ENCODE measurements around the gene SPHK1. TPM values are rescaled to one million over a fixed set of nuclear protein-coding genes. Genes with fewer than 3 reads are reported as not detected.

Gene SPHK1
- total RNA-seq, 2 donors from 2014 or later: 11.6 to 13.9 TPM

GRCh38 chr17:76397687-76398522 lies 13.5 kb downstream of the SPHK1 start:
- Mint-ChIP-seq H3K27me3 (ENCODE audit: low read depth) (no peaks in the 10 kb centered on the region), H3K9me3 (no peaks in the 10 kb centered on the region), H3K4me3 (no peak overlapping the region), H3K27ac (no peak overlapping the region), H3K4me1 (ENCODE audit: low read depth) (no peaks in the 10 kb centered on the region), H3K36me3 (ENCODE audit: insufficient read depth in 2 of 2) (peaks cover 0 to 6% of the 10 kb centered on the region in 2 donors)
- DNase-seq (peak; percentile 85 to 88), ATAC-seq (replicated peaks in 1 of 2) (peak; percentile 78 to 83)

- ATAC-seq (replicated peaks in 1 of 2): peak in 1 of 2 donors; percentile 33
- Mint-ChIP-seq H3K27me3 (ENCODE audit: low read depth) (no peaks in the 10 kb centered on the region), H3K9me3 (no peaks in the 10 kb centered on the region), H3K4me1 (ENCODE audit: low read depth) (no peaks in the 10 kb centered on the region), H3K27ac (no peak overlapping the region), H3K4me3 (no peak overlapping the region), H3K36me3 (ENCODE audit: insufficient read depth in 2 of 2) (peaks cover 0 to 8% of the 10 kb centered on the region in 2 donors)
- no peak for DNase-seq
Measured at GRCh38 chr17:76398523-76399174, 14.2 kb downstream of the SPHK1 start.

GRCh38 chr17:76399175-76400172 lies 15.1 kb downstream of the SPHK1 start:
- H3K4me1 Mint-ChIP-seq (ENCODE audit: low read depth): no peaks in the 10 kb centered on the region
- H3K27me3 Mint-ChIP-seq (ENCODE audit: low read depth): no peaks in the 10 kb centered on the region
- DNase-seq (no peak), ATAC-seq (replicated peaks in 1 of 2) (no peak)
- H3K9me3 Mint-ChIP-seq: no peaks in the 10 kb centered on the region
- peaks cover 2 to 11% of the 10 kb centered on the region in 2 donors for H3K36me3 Mint-ChIP-seq (ENCODE audit: insufficient read depth in 2 of 2)
- no peak overlapping the region for H3K27ac Mint-ChIP-seq
- H3K4me3 Mint-ChIP-seq: no peak overlapping the region

- H3K4me1 Mint-ChIP-seq (ENCODE audit: low read depth): no peaks in the 10 kb centered on the region
- no peak overlapping the region for H3K27ac Mint-ChIP-seq
Measured at GRCh38 chr17:76402711-76403110, 18.3 kb downstream of the SPHK1 start.

GRCh38 chr17:76404256-76404655 lies 19.8 kb downstream of the SPHK1 start:
- ATAC-seq (replicated peaks in 1 of 2) (no peak), DNase-seq (no peak)
- H3K4me1 Mint-ChIP-seq (ENCODE audit: low read depth): peaks cover 13% of the 10 kb centered on the region
- peaks cover 2 to 11% of the 10 kb centered on the region in 2 donors for H3K36me3 Mint-ChIP-seq (ENCODE audit: insufficient read depth in 2 of 2)
- no peaks in the 10 kb centered on the region for H3K27me3 Mint-ChIP-seq (ENCODE audit: low read depth)
- H3K27ac Mint-ChIP-seq: no peak overlapping the region
- no peak overlapping the region for H3K4me3 Mint-ChIP-seq
- no peaks in the 10 kb centered on the region for H3K9me3 Mint-ChIP-seq

More at GRCh38 chr17:76402711-76403110, 18.3 kb downstream of the SPHK1 start:
- Mint-ChIP-seq H3K27me3 (ENCODE audit: low read depth) (no peaks in the 10 kb centered on the region), H3K4me3 (no peak overlapping the region), H3K36me3 (ENCODE audit: insufficient read depth in 2 of 2) (peaks cover 2 to 11% of the 10 kb centered on the region in 2 donors), H3K9me3 (no peaks in the 10 kb centered on the region)
- ATAC-seq (replicated peaks in 1 of 2) (no peak), DNase-seq (no peak)

GRCh38 chr17:76404976-76405563 lies 20.7 kb downstream of the SPHK1 start:
- no peak overlapping the region for H3K4me3 Mint-ChIP-seq
- H3K4me1 Mint-ChIP-seq (ENCODE audit: low read depth): peaks cover 13% of the 10 kb centered on the region
- H3K36me3 Mint-ChIP-seq (ENCODE audit: insufficient read depth in 2 of 2): peaks cover 2 to 6% of the 10 kb centered on the region in 2 donors
- ATAC-seq (replicated peaks in 1 of 2) (no peak), DNase-seq (no peak)
- no peaks in the 10 kb centered on the region for H3K9me3 Mint-ChIP-seq
- H3K27ac Mint-ChIP-seq: no peak overlapping the region
- H3K27me3 Mint-ChIP-seq (ENCODE audit: low read depth): no peaks in the 10 kb centered on the region

GRCh38 chr17:76405607-76405966 lies 21.2 kb downstream of the SPHK1 start:
- H3K4me1 Mint-ChIP-seq (ENCODE audit: low read depth): peaks cover 13% of the 10 kb centered on the region
- no peak overlapping the region for H3K27ac Mint-ChIP-seq

GRCh38 chr17:76405967-76406647 lies 21.7 kb downstream of the SPHK1 start:
- Mint-ChIP-seq H3K27ac (no peak overlapping the region), H3K4me1 (ENCODE audit: low read depth) (peaks cover 13% of the 10 kb centered on the region), H3K27me3 (ENCODE audit: low read depth) (no peaks in the 10 kb centered on the region), H3K4me3 (no peak overlapping the region), H3K36me3 (ENCODE audit: insufficient read depth in 2 of 2) (peaks cover 2 to 6% of the 10 kb centered on the region in 2 donors), H3K9me3 (no peaks in the 10 kb centered on the region)
- no peak for ATAC-seq (replicated peaks in 1 of 2)
- DNase-seq: no peak

More at GRCh38 chr17:76405607-76405966, 21.2 kb downstream of the SPHK1 start:
- Mint-ChIP-seq H3K36me3 (ENCODE audit: insufficient read depth in 2 of 2) (peaks cover 2 to 6% of the 10 kb centered on the region in 2 donors), H3K9me3 (no peaks in the 10 kb centered on the region), H3K27me3 (ENCODE audit: low read depth) (no peaks in the 10 kb centered on the region), H3K4me3 (no peak overlapping the region)
- no peak for DNase-seq
- ATAC-seq (replicated peaks in 1 of 2): no peak

GRCh38 chr17:76407509-76407908 lies 23.1 kb downstream of the SPHK1 start:
- H3K27ac Mint-ChIP-seq: no peak overlapping the region
- H3K9me3 Mint-ChIP-seq: no peaks in the 10 kb centered on the region
- H3K36me3 Mint-ChIP-seq (ENCODE audit: insufficient read depth in 2 of 2): peaks cover 2 to 5% of the 10 kb centered on the region in 2 donors
- DNase-seq (no peak), ATAC-seq (replicated peaks in 1 of 2) (no peak)
- H3K4me1 Mint-ChIP-seq (ENCODE audit: low read depth): peaks cover 13% of the 10 kb centered on the region
- H3K4me3 Mint-ChIP-seq: no peak overlapping the region
- H3K27me3 Mint-ChIP-seq (ENCODE audit: low read depth): no peaks in the 10 kb centered on the region

GRCh38 chr17:76408037-76408849 lies 23.8 kb downstream of the SPHK1 start:
- H3K27me3 Mint-ChIP-seq (ENCODE audit: low read depth): no peaks in the 10 kb centered on the region
- no peak overlapping the region for H3K27ac Mint-ChIP-seq
- peaks cover 2 to 5% of the 10 kb centered on the region in 2 donors for H3K36me3 Mint-ChIP-seq (ENCODE audit: insufficient read depth in 2 of 2)
- peaks cover 13% of the 10 kb centered on the region for H3K4me1 Mint-ChIP-seq (ENCODE audit: low read depth)
- ATAC-seq (replicated peaks in 1 of 2) (peak; percentile 67 to 79), DNase-seq (peak; percentile 70 to 75)
- no peak overlapping the region for H3K4me3 Mint-ChIP-seq
- H3K9me3 Mint-ChIP-seq: no peaks in the 10 kb centered on the region

GRCh38 chr17:76410328-76410965 lies 26.0 kb downstream of the SPHK1 start:
- peaks cover 19% of the 10 kb centered on the region for H3K4me1 Mint-ChIP-seq (ENCODE audit: low read depth)
- no peak overlapping the region for H3K27ac Mint-ChIP-seq
- DNase-seq (no peak), ATAC-seq (replicated peaks in 1 of 2) (no peak)
- no peaks in the 10 kb centered on the region for H3K36me3 Mint-ChIP-seq (ENCODE audit: insufficient read depth in 2 of 2)
- no peak overlapping the region for H3K4me3 Mint-ChIP-seq
- no peaks in the 10 kb centered on the region for H3K27me3 Mint-ChIP-seq (ENCODE audit: low read depth)
- H3K9me3 Mint-ChIP-seq: no peaks in the 10 kb centered on the region

Data from activated T-cell treated with anti-CD3 and anti-CD28 coated beads, Interleukin-2, amount 50 U/mL, for 72 hours (primary cell).